H9 (cell line): ENCODE data around the gene CDH20. TPM values are rescaled to one million over a fixed set of nuclear protein-coding genes. Genes with fewer than 3 reads are reported as not detected.

Source experiments
- DNase-seq: peaks from one replicate; pipeline ENCODE4 v3.0.0-alpha.2; 2017
- H2AFZ ChIP-seq: one replicate; pipeline ENCODE4 v1.6.1; 2013; ENCODE audit warnings: mild to moderate bottlenecking, low read length, control low read depth, moderate library complexity
- H2AK5ac ChIP-seq: 2 replicates; pipeline ENCODE4 v1.6.1; 2013; ENCODE audit warnings: low read length, control low read depth, mixed read lengths; ENCODE audit not compliant: insufficient read length
- H2BK120ac ChIP-seq: one replicate; pipeline ENCODE4 v1.6.1; 2013; ENCODE audit warnings: low read depth, mild to moderate bottlenecking, low read length, control low read depth, inconsistent platforms; ENCODE audit not compliant: poor library complexity, severe bottlenecking
- H2BK12ac ChIP-seq: 2 replicates; pipeline ENCODE4 v1.6.1; 2013; ENCODE audit warnings: low read length, control low read depth, mixed read lengths, low read depth; ENCODE audit not compliant: insufficient read length
- H2BK15ac ChIP-seq: 2 replicates; pipeline ENCODE4 v1.6.1; 2013; ENCODE audit warnings: low read depth, low read length, control low read depth
- H2BK20ac ChIP-seq: one replicate; pipeline ENCODE4 v1.6.1; 2013; ENCODE audit warnings: low read depth, mild to moderate bottlenecking, low read length, control low read depth, inconsistent platforms; ENCODE audit not compliant: poor library complexity, severe bottlenecking
- H2BK5ac ChIP-seq: 2 replicates; pipeline ENCODE4 v1.6.1; 2013; ENCODE audit warnings: low read length, control low read depth, mixed read lengths; ENCODE audit not compliant: insufficient read length
- H3K14ac ChIP-seq: 2 replicates; pipeline ENCODE4 v1.6.1; 2013; ENCODE audit warnings: low read length, control low read depth; ENCODE audit not compliant: insufficient read depth
- H3K18ac ChIP-seq: 2 replicates; pipeline ENCODE4 v1.6.1; 2013; ENCODE audit warnings: low read depth, mild to moderate bottlenecking, mixed read lengths, low read length, control low read depth; ENCODE audit not compliant: insufficient read length
- H3K23ac ChIP-seq: 2 replicates; pipeline ENCODE4 v1.6.1; 2013; ENCODE audit warnings: low read length, control low read depth, mixed read lengths, low read depth; ENCODE audit not compliant: insufficient read length
- H3K23me2 ChIP-seq: 2 replicates; pipeline ENCODE4 v1.6.1; 2013; ENCODE audit warnings: low read depth, mild to moderate bottlenecking, mixed read lengths, low read length, control low read depth; ENCODE audit not compliant: insufficient read length, poor library complexity, severe bottlenecking
- H3K27ac ChIP-seq: 2 replicates; pipeline ENCODE4 v1.5.1; 2013; ENCODE audit warnings: low read length, control low read depth, mixed read lengths, low read depth; ENCODE audit not compliant: insufficient read length
- H3K27me3 ChIP-seq: 2 replicates; pipeline ENCODE4 v1.6.1; 2013; ENCODE audit warnings: low read length, control low read depth, inconsistent platforms; ENCODE audit not compliant: insufficient read depth
- H3K4ac ChIP-seq: 2 replicates; pipeline ENCODE4 v1.6.1; 2013; ENCODE audit warnings: low read depth, mild to moderate bottlenecking, control low read depth, inconsistent platforms, low read length, moderate library complexity
- H3K4me1 ChIP-seq: 2 replicates; pipeline ENCODE4 v1.6.1; 2013; ENCODE audit warnings: low read length, control low read depth, inconsistent platforms; ENCODE audit not compliant: insufficient read depth
- H3K4me2 ChIP-seq: 2 replicates; pipeline ENCODE4 v1.6.1; 2013; ENCODE audit warnings: low read length, control low read depth, mixed read lengths; ENCODE audit not compliant: insufficient read length, insufficient read depth
- H3K56ac ChIP-seq: 2 replicates; pipeline ENCODE4 v1.6.1; 2013; ENCODE audit warnings: low read depth, mild to moderate bottlenecking, mixed read lengths, low read length, control low read depth; ENCODE audit not compliant: insufficient read length
- H3K79me1 ChIP-seq: 2 replicates; pipeline ENCODE4 v1.6.1; 2013; ENCODE audit warnings: low read depth, mild to moderate bottlenecking, moderate library complexity, low read length, control low read depth, inconsistent platforms; ENCODE audit not compliant: insufficient read depth, poor library complexity, severe bottlenecking
- H3K79me2 ChIP-seq: 2 replicates; pipeline ENCODE4 v1.6.1; 2013; ENCODE audit warnings: low read length, control low read depth, inconsistent platforms; ENCODE audit not compliant: insufficient read depth
- H3K9ac ChIP-seq: 2 replicates; pipeline ENCODE4 v1.6.1; 2013; ENCODE audit warnings: low read length, control low read depth, mixed read lengths; ENCODE audit not compliant: insufficient read length; ENCODE audit errors: extremely low read depth
- H3K9me3 ChIP-seq: one replicate; pipeline ENCODE4 v1.6.1; 2013; ENCODE audit warnings: low read depth, low read length, inconsistent platforms; ENCODE audit not compliant: control insufficient read depth
- H3T11ph ChIP-seq: one replicate; pipeline ENCODE4 v1.6.1; 2013; ENCODE audit warnings: mild to moderate bottlenecking, low read length, control low read depth, inconsistent platforms
- H4K20me1 ChIP-seq: one replicate; pipeline ENCODE4 v1.6.1; 2013; ENCODE audit not compliant: control insufficient read depth, insufficient read length, insufficient read depth
- H4K5ac ChIP-seq: 2 replicates; pipeline ENCODE4 v1.6.1; 2013; ENCODE audit warnings: low read depth, mild to moderate bottlenecking, mixed read lengths, low read length, control low read depth; ENCODE audit not compliant: insufficient read length
- H4K8ac ChIP-seq: replicated peaks from 2 replicates; pipeline ENCODE4 v1.6.1; 2013; ENCODE audit warnings: low read length, control low read depth, mixed read lengths, low read depth; ENCODE audit not compliant: insufficient read length
- H4K91ac ChIP-seq: 2 replicates; pipeline ENCODE4 v1.6.1; 2013; ENCODE audit warnings: low read depth, mild to moderate bottlenecking, moderate library complexity, mixed read lengths, low read length, control low read depth; ENCODE audit not compliant: insufficient read length
- H3K27ac Mint-ChIP-seq, 3 experiments: 2 replicates in 2 of 3; 3 replicates in 1 of 3; pipeline ENCODE4 v1.8.0; 2020 to 2021; ENCODE audit warnings: mixed read lengths in 3 of 3, mild to moderate bottlenecking in 1 of 3, moderate library complexity in 1 of 3
- H3K27me3 Mint-ChIP-seq: 2 replicates; pipeline ENCODE4 v1.8.0; 2021; ENCODE audit warnings: low read depth, mild to moderate bottlenecking, moderate library complexity, mixed read lengths
- H3K36me3 Mint-ChIP-seq, 3 experiments: 2 replicates in 2 of 3; 3 replicates in 1 of 3; pipeline ENCODE4 v1.8.0; 2020 to 2021; ENCODE audit warnings: low read depth in 3 of 3, mixed read lengths in 3 of 3; ENCODE audit not compliant: insufficient read depth in 1 of 3
- H3K4me1 Mint-ChIP-seq, 2 experiments: 2 replicates each; pipeline ENCODE4 v1.8.0; 2020; ENCODE audit warnings: mixed read lengths in 2 of 2
- H3K4me3 Mint-ChIP-seq, 2 experiments: 2 replicates in 1 of 2; 3 replicates in 1 of 2; pipeline ENCODE4 v1.8.0; 2020 to 2021; ENCODE audit warnings: mild to moderate bottlenecking in 2 of 2, mixed read lengths in 2 of 2, moderate library complexity in 1 of 2
- H3K9me3 Mint-ChIP-seq, 2 experiments: 2 replicates in 1 of 2; 3 replicates in 1 of 2; pipeline ENCODE4 v1.8.0; 2020; ENCODE audit warnings: mild to moderate bottlenecking in 2 of 2, mixed read lengths in 2 of 2, moderate library complexity in 1 of 2
- CTCF ChIP-seq: fragments of 200-600 bp; sonication (generic); conservative IDR thresholded peaks from 3 replicates; pipeline ENCODE4 v1.8.0; 2021; ENCODE audit warnings: antibody characterized with exemption, mild to moderate bottlenecking
- WGBS: extraction: QIAGEN DNeasy Blood & Tissue Kit; methylation state at CpG from one replicate; pipeline ENCODE4 v1.1.7; 2013; ENCODE audit warnings: missing lambda C conversion rate, low lambda C conversion rate, mixed read lengths; ENCODE audit not compliant: insufficient read length; ENCODE audit errors: extremely low coverage; 5-methylcytosine and 5-hydroxymethylcytosine counted together
- total RNA-seq: library from RNA; stranded (reverse); gene quantifications from 2 replicates; pipeline ENCODE4 v1.2.1, GENCODE V29; 2021

Gene CDH20
- total RNA-seq, 1 experiment from 2014 or later = not detected

- H3K27ac Mint-ChIP-seq = no peak overlapping the region
Measured at GRCh38 chr18:61295153-61295552, 38.1 kb upstream of the CDH20 start.

More at GRCh38 chr18:61295153-61295552, 38.1 kb upstream of the CDH20 start:
- Histone ChIP-seq H3K14ac (no peak overlapping the region), H3K56ac (no peak overlapping the region), H3K27me3 (no peaks in the 10 kb centered on the region), H3K79me1 (no peaks in the 10 kb centered on the region), H4K91ac (no peak overlapping the region), H2BK12ac (no peak overlapping the region), H3K79me2 (no peaks in the 10 kb centered on the region), H2AK5ac (no peak overlapping the region), H2BK5ac (no peak overlapping the region), H3K9ac (no peak overlapping the region), H3K23me2 (no peaks in the 10 kb centered on the region), H2BK15ac (no peak overlapping the region), H4K20me1 (no peaks in the 10 kb centered on the region), H3K4ac (no peak overlapping the region), H3K27ac (no peak overlapping the region), H3K18ac (no peak overlapping the region), H3K9me3 (no peaks in the 10 kb centered on the region), H4K8ac (no peak overlapping the region), H3K4me2 (no peak overlapping the region), H2AFZ (no peak overlapping the region), H3K4me1 (no peaks in the 10 kb centered on the region), H3T11ph (no peak overlapping the region), H2BK20ac (no peak overlapping the region), H3K23ac (no peak overlapping the region), H2BK120ac (no peak overlapping the region), H4K5ac (no peak overlapping the region)
- Mint-ChIP-seq H3K4me3 (no peak overlapping the region), H3K4me1 (no peaks in the 10 kb centered on the region), H3K27me3 (no peaks in the 10 kb centered on the region; the same call in 1 of the 2 replicates), H3K9me3 (no peaks in the 10 kb centered on the region), H3K36me3 (no peaks in the 10 kb centered on the region)
- TF ChIP-seq CTCF = no peak
- no CpG with 5 or more reads among the region's 1 CpG for WGBS
- DNase-seq = no peak
